GM12892 (cell line): ENCODE results near the gene TSPAN12.
"Not testable (repeated sequence)": the region's sequence is repeated elsewhere in the genome, so short reads cannot be mapped to it uniquely, and the experiment has no call there.

Experiments used
- DNase-seq: peaks from one replicate; pipeline ENCODE4 v3.0.0; 2011; ENCODE audit not compliant: insufficient read length
- FAIRE-seq: peaks from 2 replicates; lab custom pipeline; 2011; peaks lifted over from hg19 to GRCh38; lab: Jason Lieb, UNC
- POLR2A ChIP-seq: IDR thresholded peaks from 2 replicates; pipeline ENCODE4 v1.6.1; 2011; ENCODE audit warnings: low read depth, low read length, control low read depth
- POLR2AphosphoS5 ChIP-seq: IDR thresholded peaks from 2 replicates; pipeline ENCODE4 v1.6.1; 2011; ENCODE audit warnings: low read depth, low read length, control low read depth
- TAF1 ChIP-seq: IDR thresholded peaks from 2 replicates; pipeline ENCODE4 v1.6.1; 2011; ENCODE audit warnings: low read depth, mild to moderate bottlenecking, control low read depth, low read length, borderline replicate concordance

The TSPAN12 gene

GRCh38 chr7:120797026-120797645 is 60.8 kb downstream of the TSPAN12 start:
- no peak for TF ChIP-seq POLR2AphosphoS5
- TF ChIP-seq POLR2A = no peak
- no peak for TF ChIP-seq TAF1
- peak; percentile 60 for FAIRE-seq
- DNase-seq = no peak

- TF ChIP-seq POLR2AphosphoS5 (no peak), TAF1 (no peak), POLR2A (no peak)
- no peak for DNase-seq
- no peak for FAIRE-seq
Observed at GRCh38 chr7:120794106-120794729, 63.7 kb downstream of the TSPAN12 start.

- FAIRE-seq (no peak), DNase-seq (no peak)
- TF ChIP-seq POLR2A = no peak
- no peak for TF ChIP-seq TAF1
- TF ChIP-seq POLR2AphosphoS5 = no peak
Observed at GRCh38 chr7:120793213-120793936, 64.6 kb downstream of the TSPAN12 start.

GRCh38 chr7:120792861-120793130 is 65.1 kb downstream of the TSPAN12 start:
- TF ChIP-seq POLR2AphosphoS5 = no peak
- TF ChIP-seq TAF1 = no peak
- no peak for TF ChIP-seq POLR2A
- DNase-seq (no peak), FAIRE-seq (no peak)

- DNase-seq (peak; percentile 22), FAIRE-seq (peak; percentile 94)
Observed at GRCh38 chr7:120792091-120792860, 65.7 kb downstream of the TSPAN12 start.

GRCh38 chr7:120785095-120785494 is 72.8 kb downstream of the TSPAN12 start:
- no peak for TF ChIP-seq POLR2A
- TF ChIP-seq TAF1 = no peak
- no peak for TF ChIP-seq POLR2AphosphoS5
- DNase-seq (no peak), FAIRE-seq (no peak)

More at GRCh38 chr7:120792091-120792860, 65.7 kb downstream of the TSPAN12 start:
- TF ChIP-seq POLR2A (no peak), TAF1 (no peak), POLR2AphosphoS5 (no peak)

GRCh38 chr7:120783721-120784120 is 74.2 kb downstream of the TSPAN12 start:
- no peak for TF ChIP-seq TAF1
- FAIRE-seq (no peak), DNase-seq (no peak)

- DNase-seq = no peak
- no peak for FAIRE-seq
- TF ChIP-seq POLR2AphosphoS5 (no peak), POLR2A (no peak), TAF1 (no peak)
Observed at GRCh38 chr7:120783273-120783672, 74.7 kb downstream of the TSPAN12 start.

GRCh38 chr7:120781924-120782323 is 76.0 kb downstream of the TSPAN12 start:
- DNase-seq, FAIRE-seq: not testable (repeated sequence)

- TF ChIP-seq POLR2AphosphoS5 (no peak), POLR2A (no peak), TAF1 (no peak)
- DNase-seq = no peak
- no peak for FAIRE-seq
Observed at GRCh38 chr7:120780938-120781337, 77.0 kb downstream of the TSPAN12 start.

- not testable (repeated sequence) for DNase-seq, FAIRE-seq
Observed at GRCh38 chr7:120780451-120780850, 77.5 kb downstream of the TSPAN12 start.

GRCh38 chr7:120779078-120779477 is 78.9 kb downstream of the TSPAN12 start:
- DNase-seq, FAIRE-seq: not testable (repeated sequence)
